Measurements from ENCODE around the gene TMEM35B.

Gene TMEM35B

DNA sequence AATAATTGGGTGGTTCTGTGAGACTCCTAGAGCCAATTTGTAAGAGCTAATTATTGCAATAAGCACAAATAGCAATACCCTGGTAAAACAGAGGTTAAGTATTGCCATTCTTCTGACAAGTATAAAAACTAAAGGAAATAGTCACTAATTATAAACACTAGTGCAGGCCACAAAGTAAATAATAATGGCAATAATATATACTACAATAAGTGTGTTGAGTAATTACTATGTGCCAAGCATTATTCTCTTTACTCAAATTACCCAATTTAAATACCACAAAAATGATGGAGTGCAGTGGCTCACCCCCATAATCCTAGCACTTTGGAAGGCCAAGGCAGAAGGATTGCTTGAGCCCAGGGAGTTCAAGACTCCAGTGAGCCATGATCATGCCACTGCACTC lies 31.3 kb upstream of the TMEM35B start:
- DNase-seq (ENCODE audit: low read depth) = no peak
- TF ChIP-seq, protein P1, sequence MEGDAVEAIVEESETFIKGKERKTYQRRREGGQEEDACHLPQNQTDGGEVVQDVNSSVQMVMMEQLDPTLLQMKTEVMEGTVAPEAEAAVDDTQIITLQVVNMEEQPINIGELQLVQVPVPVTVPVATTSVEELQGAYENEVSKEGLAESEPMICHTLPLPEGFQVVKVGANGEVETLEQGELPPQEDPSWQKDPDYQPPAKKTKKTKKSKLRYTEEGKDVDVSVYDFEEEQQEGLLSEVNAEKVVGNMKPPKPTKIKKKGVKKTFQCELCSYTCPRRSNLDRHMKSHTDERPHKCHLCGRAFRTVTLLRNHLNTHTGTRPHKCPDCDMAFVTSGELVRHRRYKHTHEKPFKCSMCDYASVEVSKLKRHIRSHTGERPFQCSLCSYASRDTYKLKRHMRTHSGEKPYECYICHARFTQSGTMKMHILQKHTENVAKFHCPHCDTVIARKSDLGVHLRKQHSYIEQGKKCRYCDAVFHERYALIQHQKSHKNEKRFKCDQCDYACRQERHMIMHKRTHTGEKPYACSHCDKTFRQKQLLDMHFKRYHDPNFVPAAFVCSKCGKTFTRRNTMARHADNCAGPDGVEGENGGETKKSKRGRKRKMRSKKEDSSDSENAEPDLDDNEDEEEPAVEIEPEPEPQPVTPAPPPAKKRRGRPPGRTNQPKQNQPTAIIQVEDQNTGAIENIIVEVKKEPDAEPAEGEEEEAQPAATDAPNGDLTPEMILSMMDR (IDR thresholded peaks at IDR 0.05; ENCODE audit: control insufficient read depth, insufficient read depth, low read depth, low read length, missing control alignments) = no peak
- H3K4me3 ChIP-seq (ENCODE audit: control insufficient read depth, low read depth, low read length) = no peak overlapping the region

DNA sequence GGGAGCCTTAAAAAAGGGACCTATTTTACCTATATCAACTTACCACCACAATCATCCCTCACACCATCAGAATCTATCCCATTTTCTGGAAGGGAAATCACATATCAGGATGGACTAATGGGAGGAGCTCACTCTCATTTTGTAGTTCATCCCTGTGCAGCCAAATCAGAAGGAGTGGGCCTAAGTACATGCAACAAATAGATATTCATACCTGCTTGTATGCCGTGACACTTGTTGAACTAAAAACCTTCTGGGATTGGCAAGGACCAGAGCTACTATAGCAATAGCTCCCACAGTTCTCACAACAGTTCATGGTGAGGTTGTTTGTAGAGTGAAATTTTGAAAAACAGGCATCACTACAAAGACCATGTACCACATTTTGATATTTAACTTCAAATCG lies 29.3 kb upstream of the TMEM35B start:
- TF ChIP-seq, protein P1 (IDR thresholded peaks at IDR 0.05; ENCODE audit: control insufficient read depth, insufficient read depth, low read depth, low read length, missing control alignments) = no peak

DNA sequence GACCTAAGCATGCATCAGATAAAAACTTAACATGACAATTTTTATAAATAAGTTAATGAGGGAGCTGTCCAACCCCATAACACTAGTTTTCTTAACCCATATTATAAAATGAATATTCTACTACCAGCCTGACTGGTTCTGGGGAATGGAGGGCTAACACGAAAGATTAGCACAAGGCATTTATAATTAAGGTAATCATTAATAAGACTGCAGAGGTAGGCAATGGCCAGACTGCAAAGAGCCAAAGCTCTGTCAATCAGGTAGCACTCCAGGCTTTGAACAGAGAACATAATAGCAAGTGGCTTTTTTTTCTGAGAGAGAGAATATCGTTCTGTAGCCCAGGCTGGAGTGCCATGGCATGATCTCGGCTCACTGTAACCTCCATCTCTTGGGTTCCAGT lies 20.6 kb upstream of the TMEM35B start:
- H3K4me3 ChIP-seq (ENCODE audit: control insufficient read depth, low read depth, low read length) = no peak overlapping the region
- TF ChIP-seq, protein P1 (IDR thresholded peaks at IDR 0.05; ENCODE audit: control insufficient read depth, insufficient read depth, low read depth, low read length, missing control alignments) = no peak
- DNase-seq (ENCODE audit: low read depth) = no peak

More for the DNA sequence above, 29.3 kb upstream of the TMEM35B start:
- DNase-seq (ENCODE audit: low read depth) = no peak
- H3K4me3 ChIP-seq (ENCODE audit: control insufficient read depth, low read depth, low read length) = no peak overlapping the region

DNA sequence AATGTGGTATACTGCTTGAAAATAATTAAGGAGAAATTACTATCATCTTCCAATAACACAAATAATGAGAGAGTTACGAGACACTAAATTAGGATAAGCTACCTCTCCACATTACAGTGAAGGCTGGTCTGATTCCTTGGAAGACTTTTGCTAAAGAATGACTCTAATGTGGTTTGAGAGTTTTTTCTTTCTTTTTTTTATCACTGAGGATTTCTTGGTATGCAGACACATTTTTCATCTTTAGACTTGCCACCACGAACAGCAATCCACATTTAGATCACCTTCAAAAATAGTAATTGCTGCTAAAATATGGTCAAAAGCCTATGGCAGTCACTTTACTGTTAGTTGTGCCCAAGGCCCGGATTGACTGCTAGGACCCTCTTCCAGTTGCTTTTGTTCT lies 16.6 kb upstream of the TMEM35B start:
- H3K4me3 ChIP-seq (ENCODE audit: control insufficient read depth, low read depth, low read length) = no peak overlapping the region
- TF ChIP-seq, protein P1 (IDR thresholded peaks at IDR 0.05; ENCODE audit: control insufficient read depth, insufficient read depth, low read depth, low read length, missing control alignments) = no peak
- DNase-seq (ENCODE audit: low read depth) = no peak

DNA sequence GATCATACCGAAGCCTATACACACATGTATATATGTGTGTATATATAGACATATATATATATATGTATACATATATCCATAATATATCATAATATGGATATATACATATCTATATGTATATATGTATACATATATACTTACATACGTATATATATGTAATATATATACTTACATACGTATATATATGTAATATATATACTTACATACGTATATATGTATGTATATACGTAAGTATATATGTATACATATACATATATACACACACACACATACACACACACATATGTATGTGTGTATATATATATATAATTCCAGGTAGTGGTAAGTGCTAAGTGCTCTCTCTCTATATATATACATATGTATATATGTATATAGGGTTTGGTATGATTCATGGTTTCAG lies 9.7 kb upstream of the TMEM35B start:
- TF ChIP-seq, protein P1 (IDR thresholded peaks at IDR 0.05; ENCODE audit: control insufficient read depth, insufficient read depth, low read depth, low read length, missing control alignments) = no peak
- no peak for DNase-seq (ENCODE audit: low read depth)
- H3K4me3 ChIP-seq (ENCODE audit: control insufficient read depth, low read depth, low read length) = no peak overlapping the region

DNA sequence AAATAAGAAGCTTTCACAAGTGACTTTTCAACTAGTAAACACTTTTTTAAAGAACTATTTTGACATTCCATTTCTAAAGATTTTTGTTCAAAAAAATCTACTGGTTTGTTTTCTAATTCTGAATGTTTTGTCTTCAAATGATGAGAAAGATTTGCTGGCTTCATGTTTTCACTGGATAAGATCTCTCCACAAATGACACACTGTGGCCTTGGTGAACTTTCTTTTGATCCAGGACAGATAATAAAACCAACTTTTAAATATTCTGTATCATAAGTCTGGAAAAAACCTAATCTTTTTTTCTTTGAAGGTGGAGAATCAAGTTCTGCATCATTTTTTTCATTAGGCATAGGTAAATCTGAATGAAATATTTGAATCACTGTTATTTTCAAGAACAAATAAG lies 3.4 kb upstream of the TMEM35B start:
- no peak for DNase-seq (ENCODE audit: low read depth)
- H3K4me3 ChIP-seq (ENCODE audit: control insufficient read depth, low read depth, low read length) = no peak overlapping the region
- TF ChIP-seq, protein P1 (IDR thresholded peaks at IDR 0.05; ENCODE audit: control insufficient read depth, insufficient read depth, low read depth, low read length, missing control alignments) = no peak

DNA sequence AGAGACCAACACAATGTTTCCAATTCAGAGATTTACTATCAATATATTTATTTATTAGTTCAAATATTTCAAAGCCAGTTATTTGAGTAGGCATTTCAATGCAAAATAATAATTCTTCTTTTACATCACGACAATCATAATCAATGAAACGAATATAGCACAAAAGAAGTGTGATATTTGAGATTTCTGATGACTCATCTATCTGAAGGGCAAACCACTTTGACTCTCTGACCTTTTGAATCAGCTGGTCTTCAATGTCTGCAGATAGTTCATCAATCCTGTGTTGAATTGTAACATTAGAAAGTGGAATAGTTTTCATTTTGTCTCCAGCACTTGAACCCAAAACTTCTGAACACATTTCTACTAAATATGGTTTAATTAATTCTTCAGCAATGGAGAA lies 3.0 kb upstream of the TMEM35B start:
- no peak for DNase-seq (ENCODE audit: low read depth)
- TF ChIP-seq, protein P1 (IDR thresholded peaks at IDR 0.05; ENCODE audit: control insufficient read depth, insufficient read depth, low read depth, low read length, missing control alignments) = no peak
- H3K4me3 ChIP-seq (ENCODE audit: control insufficient read depth, low read depth, low read length) = no peak overlapping the region
